NB4 (cell line): ENCODE data around the gene LTA4H.

Experiments used
- DNase-seq: peaks from one replicate; pipeline ENCODE4 v3.0.0; 2010; ENCODE audit warnings: low read depth
- H3K4me3 ChIP-seq: one replicate; pipeline ENCODE4 v1.5.1; 2011; ENCODE audit warnings: mild to moderate bottlenecking, low read depth, low read length, moderate library complexity
- MYC ChIP-seq: IDR thresholded peaks from 2 replicates; pipeline ENCODE4 v1.6.1; 2011; ENCODE audit warnings: low read depth, low read length
- POLR2A ChIP-seq: IDR thresholded peaks from 2 replicates; pipeline ENCODE4 v1.6.1; 2011; ENCODE audit warnings: mild to moderate bottlenecking; ENCODE audit not compliant: insufficient read length; ENCODE audit errors: extremely low read depth
- TF ChIP-seq, protein P1 (sequence below): IDR thresholded peaks from one replicate; pipeline ENCODE4 v1.5.1; 2012; ENCODE audit warnings: low read depth, low read length
- TF ChIP-seq, protein P2 (sequence below): IDR thresholded peaks from 2 replicates; pipeline ENCODE4 v1.6.1; 2011; ENCODE audit warnings: low read depth, low read length

Gene LTA4H

DNA sequence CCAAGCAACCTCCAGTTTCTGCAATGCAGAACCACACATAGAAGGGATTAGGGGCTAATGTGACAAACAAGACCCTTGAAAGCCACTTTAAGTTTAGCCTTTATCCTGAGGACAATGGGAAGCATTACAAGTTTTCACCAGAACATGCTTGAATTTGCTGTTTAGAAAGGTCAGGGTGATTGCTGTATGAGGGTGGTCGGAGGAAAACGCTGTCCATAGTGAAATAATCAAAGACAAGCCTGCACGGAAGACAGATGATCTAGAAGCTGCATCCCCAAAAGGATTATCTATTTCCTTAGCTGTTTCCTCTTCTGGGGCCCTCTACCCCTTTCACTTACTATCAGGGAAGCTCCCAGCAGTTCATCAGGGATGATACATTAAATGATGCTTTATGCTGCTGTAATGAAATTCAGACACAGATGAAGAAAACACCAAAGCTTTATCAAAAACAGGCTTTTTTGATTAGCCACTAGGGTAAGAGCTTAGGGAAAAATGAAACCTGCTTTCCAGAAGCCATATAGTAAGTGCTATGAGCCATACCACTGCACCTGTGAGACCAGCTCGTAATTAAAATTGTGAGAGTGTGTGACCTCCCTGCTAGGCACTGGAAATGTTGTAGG, 45.8 kb downstream of the LTA4H start:
- H3K4me3 ChIP-seq = no peak overlapping the region
- no peak for DNase-seq
- TF ChIP-seq MYC = no peak
- TF ChIP-seq, protein P1, sequence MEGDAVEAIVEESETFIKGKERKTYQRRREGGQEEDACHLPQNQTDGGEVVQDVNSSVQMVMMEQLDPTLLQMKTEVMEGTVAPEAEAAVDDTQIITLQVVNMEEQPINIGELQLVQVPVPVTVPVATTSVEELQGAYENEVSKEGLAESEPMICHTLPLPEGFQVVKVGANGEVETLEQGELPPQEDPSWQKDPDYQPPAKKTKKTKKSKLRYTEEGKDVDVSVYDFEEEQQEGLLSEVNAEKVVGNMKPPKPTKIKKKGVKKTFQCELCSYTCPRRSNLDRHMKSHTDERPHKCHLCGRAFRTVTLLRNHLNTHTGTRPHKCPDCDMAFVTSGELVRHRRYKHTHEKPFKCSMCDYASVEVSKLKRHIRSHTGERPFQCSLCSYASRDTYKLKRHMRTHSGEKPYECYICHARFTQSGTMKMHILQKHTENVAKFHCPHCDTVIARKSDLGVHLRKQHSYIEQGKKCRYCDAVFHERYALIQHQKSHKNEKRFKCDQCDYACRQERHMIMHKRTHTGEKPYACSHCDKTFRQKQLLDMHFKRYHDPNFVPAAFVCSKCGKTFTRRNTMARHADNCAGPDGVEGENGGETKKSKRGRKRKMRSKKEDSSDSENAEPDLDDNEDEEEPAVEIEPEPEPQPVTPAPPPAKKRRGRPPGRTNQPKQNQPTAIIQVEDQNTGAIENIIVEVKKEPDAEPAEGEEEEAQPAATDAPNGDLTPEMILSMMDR = no peak
- TF ChIP-seq, protein P2, sequence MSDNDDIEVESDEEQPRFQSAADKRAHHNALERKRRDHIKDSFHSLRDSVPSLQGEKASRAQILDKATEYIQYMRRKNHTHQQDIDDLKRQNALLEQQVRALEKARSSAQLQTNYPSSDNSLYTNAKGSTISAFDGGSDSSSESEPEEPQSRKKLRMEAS = no peak
- no peak for TF ChIP-seq POLR2A

DNA sequence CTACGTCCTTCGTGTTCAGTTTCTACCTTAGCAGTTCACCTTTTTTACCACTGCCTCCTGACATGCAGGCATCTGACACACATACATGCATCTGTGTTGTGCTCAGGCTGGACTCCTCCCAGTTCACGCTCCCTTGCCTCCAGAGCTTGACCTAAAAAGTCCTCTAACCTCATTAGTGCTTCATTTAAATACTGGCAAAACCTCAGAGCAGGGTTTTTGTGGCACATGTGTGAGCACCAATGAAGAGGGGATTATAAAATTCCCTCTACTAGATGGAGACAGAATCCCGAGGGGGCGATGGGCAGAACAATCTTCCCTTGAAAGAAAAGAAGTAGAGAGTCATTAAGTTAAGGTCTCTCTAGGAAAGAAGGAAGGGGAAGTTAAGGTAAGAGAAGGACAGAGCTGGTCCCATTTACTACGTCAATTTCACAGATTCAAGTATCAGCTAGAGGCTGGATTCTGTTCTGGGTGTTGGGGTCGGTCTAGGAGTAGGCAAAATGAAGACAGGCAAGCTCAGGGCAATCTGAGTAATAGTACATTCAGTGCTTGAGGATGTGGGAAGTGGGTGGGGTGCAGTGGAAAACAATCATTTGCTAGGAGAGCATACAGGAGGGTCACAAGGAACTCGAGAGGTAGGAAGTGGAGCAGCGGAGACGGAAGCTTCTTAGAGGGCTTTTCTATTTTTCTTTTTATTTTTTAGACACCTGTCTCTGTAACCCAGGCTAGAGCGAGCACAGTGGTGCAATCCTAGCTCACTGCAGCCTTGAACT, 46.7 kb downstream of the LTA4H start:
- TF ChIP-seq, protein P2 = no peak
- TF ChIP-seq, protein P1 = no peak
- TF ChIP-seq MYC (no peak), POLR2A (no peak)
- no peak overlapping the region for H3K4me3 ChIP-seq

DNA sequence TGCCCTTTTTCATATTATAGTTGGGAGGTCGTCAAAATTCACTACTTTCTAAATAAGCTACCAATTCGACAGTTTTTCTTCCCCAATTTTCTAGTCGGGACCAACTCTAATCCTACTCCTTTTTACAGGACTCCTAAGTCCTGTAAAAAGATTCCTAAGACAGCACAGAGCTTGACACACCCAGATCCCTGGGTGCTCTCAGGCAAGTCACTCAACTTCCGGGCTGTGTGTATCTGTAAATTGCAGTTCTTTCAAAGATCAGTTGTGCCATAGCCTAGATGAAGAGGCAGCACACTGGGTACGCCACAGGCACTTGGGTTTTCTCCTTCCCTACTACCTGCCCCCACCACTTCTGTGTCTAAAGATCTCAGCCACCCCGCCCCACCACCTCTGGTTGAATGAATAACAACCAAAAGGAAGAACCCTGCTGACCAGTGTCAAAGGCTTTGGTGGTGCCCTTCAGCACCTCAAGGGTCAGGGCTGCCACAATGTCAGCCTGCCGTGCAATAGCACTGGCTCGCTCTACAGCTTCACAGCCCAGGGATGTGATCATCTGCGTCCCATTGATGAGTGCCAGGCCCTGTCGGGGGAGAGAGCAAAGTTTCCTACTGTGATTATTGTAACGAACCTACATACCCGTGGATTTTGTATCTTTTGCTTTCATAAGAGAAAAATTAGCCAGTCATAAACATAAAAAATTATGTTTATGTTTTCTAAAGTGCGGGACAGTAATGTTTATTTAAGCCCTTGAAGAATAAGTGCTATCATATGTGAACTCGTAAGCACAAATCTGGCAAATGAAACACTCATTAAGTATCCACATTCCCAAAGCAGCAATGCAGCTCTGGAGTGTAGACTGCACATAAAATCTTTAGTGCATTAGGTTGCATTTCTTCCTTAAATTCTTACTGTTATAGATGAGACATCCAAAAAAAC, 48.5 kb downstream of the LTA4H start:
- no peak overlapping the region for H3K4me3 ChIP-seq
- DNase-seq = no peak
- no peak for TF ChIP-seq POLR2A
- TF ChIP-seq, protein P1 = no peak
- TF ChIP-seq, protein P2 = no peak
- no peak for TF ChIP-seq MYC

More for the DNA sequence above, 46.7 kb downstream of the LTA4H start:
- no peak for DNase-seq

DNA sequence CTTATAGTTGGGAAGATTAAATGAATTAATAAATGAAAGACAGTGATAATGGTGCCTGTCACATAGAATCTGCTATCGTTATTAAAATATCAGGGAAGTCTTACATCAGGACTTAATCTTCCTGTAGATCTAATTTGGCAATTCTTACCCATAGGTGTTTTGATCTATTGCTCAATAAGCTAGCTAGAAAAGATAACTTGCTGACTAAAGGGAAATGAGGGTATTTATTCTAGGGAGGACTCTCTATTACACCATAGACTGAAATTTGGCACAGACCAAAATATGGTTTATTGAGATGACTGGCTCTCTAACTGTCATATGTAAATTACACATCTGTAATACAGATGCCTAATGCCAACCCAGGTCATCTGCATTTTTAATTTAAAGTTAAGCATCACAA, 50.7 kb downstream of the LTA4H start:
- TF ChIP-seq POLR2A (no peak), MYC (no peak)
- TF ChIP-seq, protein P2 = no peak
- TF ChIP-seq, protein P1 = no peak
- H3K4me3 ChIP-seq = no peak overlapping the region
- no peak for DNase-seq

DNA sequence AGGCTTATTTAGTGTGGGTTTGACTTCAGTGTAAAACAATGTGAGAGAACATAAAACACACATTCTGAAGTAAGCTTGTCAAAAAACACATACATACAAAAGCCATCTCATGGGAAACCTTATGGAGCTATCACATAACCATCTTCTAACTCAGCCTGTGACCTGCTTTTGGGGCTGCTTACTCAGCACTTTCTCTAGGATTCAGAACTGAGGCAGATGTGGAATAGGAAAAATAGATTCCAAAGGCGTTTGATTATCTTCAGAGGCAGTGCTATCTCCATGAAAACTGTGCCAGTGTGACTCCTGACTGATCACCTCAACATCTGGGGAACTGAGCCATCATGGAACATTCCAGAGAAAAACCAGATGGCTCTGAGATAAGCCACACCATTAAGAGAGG, 52.8 kb downstream of the LTA4H start:
- no peak for DNase-seq
- H3K4me3 ChIP-seq = no peak overlapping the region
- TF ChIP-seq MYC (no peak), POLR2A (no peak)
- TF ChIP-seq, protein P2 = no peak
- TF ChIP-seq, protein P1 = no peak
